GM18520 (cell line): ENCODE data around the gene ZIC3.

Source experiments
- ATAC-seq: cut with Tn5 transposase; IDR thresholded peaks from one replicate; pipeline ENCODE4 v1.9.1; 2021; ENCODE audit not compliant: unreplicated experiment

ZIC3 gene

DNA sequence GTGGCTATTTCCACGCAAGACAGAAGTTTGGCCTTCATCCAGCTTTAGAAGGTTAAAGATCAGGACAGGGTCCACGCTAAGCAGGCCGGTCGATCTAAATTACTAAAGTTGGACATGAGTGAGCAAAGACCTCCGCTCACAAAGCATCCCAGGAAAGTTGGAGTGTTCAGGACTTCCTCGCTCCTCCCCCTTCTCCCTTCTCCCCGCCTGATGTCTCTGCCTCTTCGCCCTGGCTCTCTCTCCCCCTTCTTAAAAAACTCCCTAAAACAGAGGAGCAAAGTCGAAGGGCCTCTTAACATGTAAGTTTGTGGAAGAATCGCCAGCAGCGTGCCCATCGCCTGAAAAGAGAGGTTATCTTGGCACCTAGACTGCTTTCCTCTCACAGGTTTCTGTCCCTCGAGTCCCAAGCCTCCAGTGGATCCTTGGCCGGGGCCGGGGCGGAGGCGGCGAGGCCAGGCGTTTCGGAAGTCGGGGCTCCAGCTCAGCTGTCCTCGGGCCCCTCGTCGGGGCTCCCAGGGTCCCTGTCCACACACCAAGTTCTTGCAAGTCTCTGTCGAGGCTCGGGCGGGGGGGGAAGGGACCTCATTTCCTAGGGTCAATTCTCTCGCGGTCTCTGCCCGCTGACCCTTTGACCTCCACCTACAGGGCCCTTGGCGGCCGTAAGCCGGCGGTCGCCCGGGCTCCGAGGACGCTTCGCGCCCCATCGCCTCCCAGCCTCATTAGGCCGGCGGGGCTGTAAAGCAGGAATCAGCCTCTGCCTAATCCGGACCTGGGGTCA lies 7.6 kb downstream of the ZIC3 start:
- ATAC-seq = no peak

DNA sequence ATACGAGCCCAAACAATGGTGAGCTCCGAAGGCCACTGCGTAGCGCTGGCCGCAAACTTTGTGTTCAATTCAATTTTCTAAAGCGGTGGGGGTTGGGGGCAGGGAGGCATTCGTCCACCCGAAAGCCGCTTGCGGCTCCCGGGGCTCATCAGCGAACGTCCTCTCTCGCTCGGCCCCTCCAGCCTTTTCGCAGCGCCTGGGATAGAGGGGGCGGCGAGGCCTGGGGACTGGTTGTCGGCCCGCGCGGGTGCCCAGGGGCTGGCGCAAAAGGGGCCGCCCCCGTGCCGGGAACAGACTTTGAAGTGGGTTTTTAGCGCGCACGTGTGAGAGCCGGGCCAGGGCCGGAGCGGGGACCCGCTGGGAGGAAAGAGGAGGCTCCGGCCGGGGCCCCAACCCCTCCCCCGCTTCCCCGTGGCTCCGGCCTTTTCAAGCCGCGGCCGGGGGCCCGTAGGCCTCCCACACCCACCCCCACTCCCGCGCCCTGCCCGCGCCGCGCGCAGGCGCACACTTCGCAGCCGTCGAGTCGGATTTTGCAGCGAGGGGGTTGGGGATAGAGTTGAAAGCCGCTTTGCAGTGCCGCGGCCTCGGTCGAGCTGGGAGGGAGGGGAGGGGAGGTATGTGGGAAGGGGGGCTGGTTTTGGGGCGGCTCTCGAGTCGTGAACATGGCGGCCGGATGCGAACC lies 8.3 kb downstream of the ZIC3 start:
- no peak for ATAC-seq

DNA sequence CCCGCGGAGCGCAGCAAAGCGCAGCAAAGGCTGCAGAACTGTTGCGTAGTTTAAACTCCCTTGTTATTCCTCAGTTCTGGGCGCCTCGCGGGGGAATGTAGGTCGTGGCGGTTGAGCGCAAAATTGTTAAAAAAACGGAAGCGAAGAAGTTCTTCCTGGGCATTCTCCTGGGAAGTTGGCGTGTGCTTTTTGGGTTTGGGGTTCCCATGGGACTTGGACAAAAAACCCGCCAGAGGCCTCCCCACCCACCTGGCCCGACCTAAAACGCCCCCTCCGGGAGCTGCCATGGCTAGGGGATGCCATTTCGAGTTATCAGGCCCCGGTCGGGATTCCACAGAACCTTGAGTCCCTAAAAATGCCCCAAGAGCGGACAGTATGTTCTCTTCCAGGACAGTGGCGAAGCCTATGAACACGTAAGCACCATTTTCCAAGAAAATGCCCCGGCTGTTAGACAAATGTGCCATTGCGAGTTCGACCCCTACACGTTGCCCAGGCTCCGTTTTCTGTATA lies 8.9 kb downstream of the ZIC3 start:
- no peak for ATAC-seq

DNA sequence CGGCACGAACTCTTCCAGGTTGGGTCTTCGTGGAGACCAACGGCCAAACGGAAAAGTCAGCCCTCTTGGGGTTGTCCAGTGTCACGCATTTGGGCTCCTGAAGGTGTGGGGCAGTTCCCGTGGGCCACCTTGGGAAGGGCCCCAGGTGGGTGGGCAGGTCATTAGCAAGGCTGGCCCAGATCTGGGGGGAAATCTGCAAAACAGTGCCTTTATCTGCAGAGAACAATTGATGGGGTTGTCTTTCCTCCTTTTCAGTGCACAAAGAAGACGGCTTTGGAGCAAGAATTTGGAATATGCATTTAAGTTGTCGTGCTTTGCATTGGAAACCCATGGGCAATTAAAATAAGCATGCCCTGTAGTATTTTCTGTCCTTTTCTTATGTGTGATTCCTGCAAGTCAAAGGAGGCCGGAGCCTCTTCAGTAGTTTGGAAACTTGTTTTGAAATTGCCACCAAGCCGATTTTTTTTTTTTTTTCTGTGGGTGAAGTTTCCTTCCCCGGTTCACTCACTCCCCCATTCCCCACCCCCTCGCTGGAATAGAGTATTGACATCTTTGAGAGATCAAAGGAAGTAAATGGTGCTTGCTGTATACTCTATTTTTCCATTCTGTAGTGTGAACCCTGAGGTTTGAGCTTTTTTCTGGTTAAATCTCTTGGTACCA lies 9.8 kb downstream of the ZIC3 start:
- ATAC-seq = no peak

DNA sequence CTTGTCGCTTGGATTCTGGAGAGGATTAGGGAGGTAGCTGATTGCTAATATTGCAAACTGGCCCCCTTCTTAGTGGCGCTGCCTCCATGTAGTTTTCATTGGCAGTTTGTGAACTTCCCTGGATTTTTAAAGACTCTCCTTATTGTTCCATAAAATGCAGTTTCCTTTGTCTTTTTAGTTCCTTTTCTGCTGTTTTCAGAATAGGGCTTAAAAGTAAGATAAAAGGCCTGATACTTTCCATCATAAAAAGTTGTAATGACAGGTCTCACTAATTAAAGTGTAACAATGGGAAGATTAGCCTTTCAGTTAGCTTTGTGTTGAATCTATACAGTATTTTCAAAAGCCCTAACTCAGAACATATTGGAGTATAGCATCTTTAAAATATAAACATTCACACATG lies 21.2 kb downstream of the ZIC3 start:
- no peak for ATAC-seq

DNA sequence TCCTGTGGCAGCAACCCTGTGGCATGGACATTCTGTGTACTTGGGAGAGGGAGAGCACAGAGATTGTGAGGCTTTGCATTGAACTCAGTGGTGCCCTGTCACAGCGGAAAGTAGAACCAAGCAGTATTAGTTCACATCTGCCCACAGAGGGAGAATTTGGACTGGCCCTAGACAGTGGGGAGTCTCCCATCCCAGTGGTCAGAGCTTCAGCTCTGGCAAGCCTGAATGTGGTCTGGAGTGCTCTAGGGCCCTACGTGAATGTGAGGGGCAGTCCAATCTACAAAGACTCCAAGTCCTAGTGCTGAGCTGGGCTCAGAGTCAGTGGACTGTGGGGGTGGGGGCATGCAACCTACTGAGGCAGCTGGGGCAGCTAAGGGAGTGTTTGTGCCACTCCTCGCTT lies 34.8 kb downstream of the ZIC3 start:
- no peak for ATAC-seq
